A673 (cell line): Measurements from ENCODE around the gene ANKRD27.

Experiments used
- EZH2 ChIP-seq: fragments of 200-600 bp; sonication (generic); IDR thresholded peaks from 2 replicates; pipeline ENCODE4 v1.6.1; 2017; ENCODE audit warnings: borderline replicate concordance, low read depth, mild to moderate bottlenecking, mixed read lengths, antibody characterized with exemption, low read length; ENCODE audit not compliant: poor library complexity, severe bottlenecking
- TF ChIP-seq, protein P1 (sequence below): fragments of 300-800, 200-600 bp; sonication (generic); conservative IDR thresholded peaks from 2 replicates; pipeline ENCODE4 v1.5.1; 2017; ENCODE audit warnings: low read depth, mild to moderate bottlenecking, antibody characterized with exemption, low read length, moderate library complexity, mixed read lengths

GRCh38 chr19:32649751-32650150, 25.2 kb downstream of the ANKRD27 start:
- TF ChIP-seq, protein P1, sequence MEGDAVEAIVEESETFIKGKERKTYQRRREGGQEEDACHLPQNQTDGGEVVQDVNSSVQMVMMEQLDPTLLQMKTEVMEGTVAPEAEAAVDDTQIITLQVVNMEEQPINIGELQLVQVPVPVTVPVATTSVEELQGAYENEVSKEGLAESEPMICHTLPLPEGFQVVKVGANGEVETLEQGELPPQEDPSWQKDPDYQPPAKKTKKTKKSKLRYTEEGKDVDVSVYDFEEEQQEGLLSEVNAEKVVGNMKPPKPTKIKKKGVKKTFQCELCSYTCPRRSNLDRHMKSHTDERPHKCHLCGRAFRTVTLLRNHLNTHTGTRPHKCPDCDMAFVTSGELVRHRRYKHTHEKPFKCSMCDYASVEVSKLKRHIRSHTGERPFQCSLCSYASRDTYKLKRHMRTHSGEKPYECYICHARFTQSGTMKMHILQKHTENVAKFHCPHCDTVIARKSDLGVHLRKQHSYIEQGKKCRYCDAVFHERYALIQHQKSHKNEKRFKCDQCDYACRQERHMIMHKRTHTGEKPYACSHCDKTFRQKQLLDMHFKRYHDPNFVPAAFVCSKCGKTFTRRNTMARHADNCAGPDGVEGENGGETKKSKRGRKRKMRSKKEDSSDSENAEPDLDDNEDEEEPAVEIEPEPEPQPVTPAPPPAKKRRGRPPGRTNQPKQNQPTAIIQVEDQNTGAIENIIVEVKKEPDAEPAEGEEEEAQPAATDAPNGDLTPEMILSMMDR, result no peak
- TF ChIP-seq EZH2, result no peak
